Hematopoietic multipotent progenitor cell treated with erythropoietin and hydrocortisone succinate and interleukin-3 and kit ligand, for 15 days (in vitro differentiated cells): ENCODE results near the gene LDLRAP1.
A peak's percentile ranks its signal among the peaks of the same experiment; 100 is the strongest.
"Not testable (repeated sequence)": the region's sequence is repeated elsewhere in the genome, so short reads cannot be mapped to it uniquely, and the experiment has no call there.

Experiments used
- DNase-seq: peaks from one replicate; pipeline ENCODE4 v3.0.0-alpha.2; 2015; ENCODE audit warnings: low spot score

LDLRAP1 gene

DNA sequence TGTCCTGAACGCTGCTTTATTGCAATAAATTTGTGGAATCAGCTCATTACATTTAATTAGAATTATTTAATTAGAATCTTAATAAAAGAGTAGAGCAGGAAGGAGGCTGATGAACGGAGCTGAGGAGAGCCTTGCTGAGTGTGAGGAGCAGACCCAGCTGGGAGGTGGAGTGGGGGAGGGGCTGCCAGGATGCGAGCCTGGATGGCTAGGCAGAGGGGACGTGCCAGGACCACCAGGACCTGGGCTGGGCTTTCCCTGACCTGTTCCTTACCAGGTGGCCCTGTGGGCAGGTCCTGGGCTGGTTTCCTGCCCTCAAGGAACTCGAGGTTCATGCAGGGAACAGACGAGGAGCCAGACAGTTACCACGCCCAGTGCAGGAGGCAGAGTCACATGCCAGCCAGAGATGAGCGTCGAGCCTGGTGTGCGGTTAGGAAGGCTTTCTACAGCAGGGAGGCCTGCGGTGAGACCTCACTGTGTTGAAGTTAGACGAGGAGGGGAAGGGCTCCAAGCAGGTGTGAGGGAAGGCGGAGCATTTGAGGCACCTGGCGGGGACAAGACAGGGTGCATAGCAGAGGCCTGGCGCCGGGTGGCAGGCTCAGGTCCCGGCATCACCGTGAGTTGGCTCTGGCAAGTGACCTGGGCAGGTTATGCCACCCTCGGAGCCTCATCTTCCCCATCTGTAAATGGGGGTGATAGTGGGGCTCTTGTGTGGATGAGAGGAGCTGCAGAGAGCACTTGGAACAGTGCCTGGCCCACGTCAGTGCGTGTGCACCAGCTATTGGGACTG lies 33.9 kb downstream of the LDLRAP1 start:
- no peak for DNase-seq

DNA sequence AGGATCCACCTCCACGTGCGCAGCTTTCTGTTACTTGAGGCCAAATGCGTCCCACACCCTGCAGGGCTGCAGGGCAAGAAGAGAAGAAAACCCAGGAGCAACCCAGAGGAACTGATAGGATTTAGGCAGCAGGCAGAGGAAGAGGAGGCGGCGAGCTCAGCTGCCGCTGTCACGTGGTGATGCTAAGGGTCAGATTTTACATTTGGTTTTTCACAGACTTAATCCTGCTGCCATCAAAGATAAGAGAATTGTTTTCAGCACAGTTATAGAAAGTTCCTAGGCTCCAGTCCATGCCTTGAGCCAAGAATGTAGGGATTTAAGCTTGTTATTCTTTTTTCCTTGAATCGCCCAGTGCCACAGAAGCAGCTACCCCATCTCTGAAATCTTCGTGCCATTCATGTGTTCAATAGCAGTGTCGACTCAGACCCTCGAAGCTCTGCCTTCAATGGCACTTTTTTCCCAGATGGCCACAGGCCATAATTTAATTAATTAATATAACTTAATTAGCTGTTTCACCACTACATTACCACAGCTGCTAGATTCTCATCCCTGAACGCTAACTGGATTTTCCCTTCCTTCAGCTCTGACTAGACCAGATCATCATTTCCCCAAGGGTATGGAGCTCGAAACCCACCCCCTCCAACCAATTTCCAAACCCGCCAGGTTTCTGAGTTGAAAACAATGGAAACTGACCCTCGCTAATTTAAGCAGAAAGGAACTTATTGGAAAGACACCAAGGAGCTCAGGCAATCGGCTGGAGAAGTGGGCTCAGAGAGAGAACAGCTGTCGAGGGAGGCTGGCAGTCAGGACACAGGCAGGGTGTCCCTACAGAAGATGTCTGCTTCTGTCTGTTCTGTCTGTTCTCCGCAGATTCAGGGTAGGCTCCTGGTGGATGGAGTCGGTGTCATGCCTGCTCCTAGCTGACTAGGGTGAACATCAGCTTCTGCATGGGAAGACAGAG lies 36.2 kb downstream of the LDLRAP1 start:
- DNase-seq: no peak

DNA sequence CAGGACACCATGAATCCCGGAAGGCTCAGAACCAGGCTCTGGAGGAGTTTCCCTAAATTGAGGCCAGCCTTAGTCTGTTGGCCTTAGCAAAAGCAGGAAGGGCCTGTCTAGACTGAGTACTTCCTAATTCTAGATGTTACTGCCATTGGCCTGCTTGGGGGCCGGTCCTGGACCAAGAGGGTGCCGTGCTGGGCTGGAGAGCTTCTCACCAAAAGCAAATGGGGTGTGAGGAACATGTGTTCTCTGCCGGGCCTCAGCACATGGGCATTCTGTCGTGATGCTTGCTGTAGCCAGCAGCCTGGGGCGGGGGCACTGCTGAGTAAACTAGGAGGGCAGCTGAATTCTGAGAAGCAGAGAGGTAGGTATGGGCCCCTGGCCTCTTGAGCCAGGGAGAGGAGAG lies 37.5 kb downstream of the LDLRAP1 start:
- DNase-seq: no peak

DNA sequence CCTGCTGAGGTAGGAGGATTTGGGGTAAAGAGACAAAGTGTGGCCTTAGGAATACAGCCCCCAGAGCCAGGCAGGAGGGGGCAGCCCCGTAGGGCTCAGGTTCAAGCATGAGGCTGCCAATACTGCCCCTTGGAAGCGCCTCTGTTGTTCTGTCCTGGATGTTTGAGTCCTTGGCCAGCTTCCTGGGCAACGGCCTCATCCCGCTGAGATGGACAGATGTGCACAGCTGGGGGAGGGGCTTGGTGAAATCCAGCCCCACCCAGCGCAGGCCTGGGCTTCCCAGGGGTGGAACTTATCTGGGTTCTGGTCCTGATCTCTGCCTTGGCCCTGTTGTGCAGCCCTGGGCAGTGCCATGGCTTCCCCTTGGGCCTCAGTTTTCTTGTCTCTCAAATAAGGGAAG lies 38.4 kb downstream of the LDLRAP1 start:
- DNase-seq: no peak

DNA sequence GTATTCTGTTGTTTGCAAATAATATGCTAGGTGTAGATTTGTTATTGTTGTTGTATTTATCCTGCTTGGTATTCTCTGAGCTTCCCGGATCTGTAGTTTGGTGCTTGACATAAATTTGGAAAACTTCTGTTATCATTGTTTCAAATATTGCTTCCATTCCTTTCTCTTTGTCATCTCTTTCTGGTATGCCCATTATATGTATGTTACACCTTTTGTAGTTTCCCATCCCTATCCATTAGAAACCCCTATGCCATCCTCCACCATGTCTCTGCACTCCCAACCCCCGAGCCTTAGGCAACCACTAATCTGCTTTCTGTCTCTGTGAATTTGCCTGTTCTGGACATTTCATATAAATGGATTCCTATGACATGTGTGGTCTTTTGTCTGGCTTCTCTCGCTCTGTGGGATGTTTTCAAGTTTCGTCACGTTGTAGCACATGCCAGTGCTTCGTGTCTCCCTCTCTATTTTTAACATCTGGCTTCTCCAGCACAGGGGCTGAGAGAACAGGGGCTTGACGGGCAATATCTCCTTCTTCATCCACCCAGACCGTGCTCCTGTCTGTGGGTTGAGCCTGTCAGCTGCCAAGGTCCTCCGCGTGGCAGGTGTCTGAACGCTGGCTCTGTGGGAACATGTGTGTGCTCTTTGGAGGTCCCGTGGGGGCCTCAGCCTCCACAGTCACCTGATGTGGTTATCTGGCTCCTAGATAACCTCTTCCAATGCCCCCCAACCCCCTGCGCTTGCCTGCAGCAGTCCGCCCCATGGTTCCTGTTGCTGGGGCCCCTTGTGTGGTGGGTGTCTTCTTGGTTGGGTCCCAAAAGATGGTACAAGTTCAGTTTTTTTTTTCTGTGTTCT lies 40.3 kb downstream of the LDLRAP1 start:
- no peak for DNase-seq

DNA sequence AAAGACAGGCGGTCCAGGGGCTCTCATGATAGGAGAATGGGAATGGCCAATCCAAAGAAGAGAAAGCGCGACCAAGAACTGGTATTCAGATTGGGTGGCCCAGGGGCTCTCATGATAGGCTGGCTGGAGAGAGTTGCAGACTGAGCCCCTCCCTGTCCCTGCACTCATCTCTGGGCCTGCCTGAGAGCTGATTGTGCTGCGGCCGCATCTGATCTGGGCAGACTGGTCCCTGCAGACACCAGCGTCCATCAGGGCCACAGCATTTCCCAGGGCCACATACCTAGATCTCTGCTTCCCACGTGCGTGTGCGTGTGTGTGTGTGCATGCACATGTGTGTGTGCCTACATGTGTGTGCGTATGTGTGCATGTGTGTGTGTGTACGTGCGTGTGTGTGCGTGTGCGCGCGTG lies 42.8 kb downstream of the LDLRAP1 start:
- no peak for DNase-seq

DNA sequence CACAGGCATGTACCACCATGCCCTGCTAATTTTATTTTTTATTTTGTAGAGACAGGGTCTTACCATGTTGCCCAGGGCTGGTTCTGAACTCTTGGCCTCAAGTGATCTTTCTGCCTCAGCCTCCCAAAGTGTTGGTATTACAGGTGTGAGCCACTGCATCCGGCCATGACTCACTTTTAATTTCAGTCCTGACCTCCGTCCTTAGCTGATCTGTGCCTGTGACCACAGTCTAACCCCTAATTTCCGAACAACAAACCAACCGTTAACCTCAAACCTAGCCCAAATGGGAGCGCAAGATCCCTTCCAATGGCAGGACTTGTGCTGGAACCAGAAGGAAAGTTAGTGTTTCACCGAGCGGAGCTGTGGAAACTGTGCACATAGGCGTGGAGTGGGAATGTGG lies 43.9 kb downstream of the LDLRAP1 start:
- no peak for DNase-seq

DNA sequence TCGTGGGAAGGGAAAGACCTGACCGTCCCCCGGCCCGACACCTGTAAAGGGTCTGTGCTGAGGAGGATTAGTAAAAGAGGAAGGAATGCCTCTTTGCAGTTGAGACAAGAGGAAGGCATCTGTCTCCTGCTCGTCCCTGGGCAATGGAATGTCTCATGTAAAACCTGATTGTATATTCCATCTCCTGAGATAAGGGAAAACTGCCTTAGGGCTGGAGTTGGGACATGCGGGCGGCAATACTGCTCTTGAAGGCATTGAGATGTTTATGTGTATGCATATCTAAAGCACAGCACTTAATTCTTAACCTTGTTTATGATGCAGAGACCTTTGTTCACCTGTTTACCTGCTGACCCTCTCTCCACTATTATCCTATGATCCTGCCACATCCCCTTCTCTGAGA lies 44.8 kb downstream of the LDLRAP1 start:
- DNase-seq: not testable (repeated sequence)

DNA sequence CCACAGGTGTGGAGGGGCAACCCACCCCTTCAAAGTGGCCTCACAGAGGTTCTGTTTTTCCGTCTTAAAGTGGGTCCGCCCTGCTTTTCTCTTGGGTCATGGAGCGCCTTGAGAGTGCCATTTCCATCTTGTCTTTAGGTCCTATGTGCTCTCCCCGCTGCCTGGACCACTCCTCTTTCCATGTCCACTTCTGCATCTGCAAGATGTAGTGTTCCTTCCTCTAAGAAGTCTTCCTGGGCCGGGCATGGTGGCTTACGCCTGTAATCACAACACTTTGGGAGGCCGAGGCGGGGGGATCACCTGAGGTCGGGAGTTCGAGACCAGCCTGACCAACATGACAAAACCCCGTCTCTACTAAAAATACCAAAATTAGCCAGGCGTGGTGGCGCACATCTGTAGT lies 45.4 kb downstream of the LDLRAP1 start:
- DNase-seq: not testable (repeated sequence)

DNA sequence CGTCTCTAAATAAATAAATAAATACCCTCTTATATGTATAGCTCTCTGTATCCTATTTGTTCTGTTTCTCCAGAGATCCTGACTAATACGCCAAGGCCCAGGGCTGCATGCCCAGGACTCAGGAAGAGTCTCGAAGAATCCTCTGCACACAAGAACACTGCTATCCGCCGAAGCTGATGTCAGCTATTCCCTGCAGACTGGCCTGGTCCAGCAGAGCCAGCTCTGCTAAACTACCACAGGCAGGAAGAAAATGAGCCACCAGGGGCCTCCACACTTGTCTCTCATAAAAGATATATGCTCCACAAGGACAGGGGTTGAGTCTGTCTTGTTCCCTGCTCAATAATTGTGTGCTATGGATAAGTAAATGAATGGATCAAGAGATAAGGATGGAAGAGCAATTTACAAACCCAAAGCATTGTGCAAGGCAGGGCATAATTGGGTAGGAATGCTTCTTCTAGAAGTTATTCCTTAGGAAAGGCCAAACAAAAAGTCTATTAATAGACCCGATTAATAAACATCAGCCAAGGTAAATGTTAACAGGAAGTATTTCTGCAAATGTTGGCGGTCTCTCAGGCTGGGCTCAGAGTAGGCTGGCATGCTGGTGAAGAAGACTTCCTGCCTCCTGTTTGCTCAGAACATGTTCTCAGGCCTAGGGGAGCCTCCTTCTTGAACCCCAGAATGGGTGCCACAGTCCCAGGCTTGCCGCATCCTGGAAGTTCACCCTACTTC lies 46.9 kb downstream of the LDLRAP1 start:
- DNase-seq: no peak

DNA sequence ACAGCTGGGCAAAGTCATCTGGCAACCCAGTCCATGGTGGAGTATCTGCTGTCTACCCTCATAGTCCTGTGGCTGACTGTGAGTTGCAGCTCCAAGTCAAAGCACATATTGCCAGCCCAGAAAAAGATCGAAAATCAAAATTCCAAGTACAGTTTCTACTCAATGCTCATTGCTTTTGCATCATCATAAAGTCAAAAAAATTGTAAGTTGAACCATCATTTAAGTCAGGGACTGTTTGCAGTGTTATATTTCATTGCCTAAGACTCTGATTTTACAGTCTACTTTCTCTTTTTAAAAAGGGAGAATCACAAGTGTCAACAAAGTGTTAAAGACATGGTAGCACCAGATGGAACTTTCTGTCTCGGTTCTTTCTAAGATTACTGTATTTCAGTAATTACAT lies 50.5 kb downstream of the LDLRAP1 start:
- DNase-seq: no peak

DNA sequence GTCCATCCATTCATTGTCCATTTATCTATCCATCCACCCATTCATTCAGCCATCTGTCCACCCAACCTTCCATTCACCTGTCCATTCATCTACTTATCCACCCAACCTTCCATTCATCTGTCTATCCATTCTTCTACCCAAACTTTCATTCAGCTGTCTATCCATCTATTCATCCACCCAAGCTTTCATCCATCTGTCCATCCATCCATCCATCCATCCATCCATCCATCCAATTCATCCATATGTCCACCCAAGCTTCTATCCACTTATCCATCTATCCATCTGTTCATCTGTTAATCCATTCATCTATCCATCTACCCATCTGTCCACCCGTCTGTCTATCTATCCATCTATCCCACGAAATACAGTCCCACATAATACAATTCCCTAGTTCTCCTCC lies 51.6 kb downstream of the LDLRAP1 start:
- DNase-seq: no peak

DNA sequence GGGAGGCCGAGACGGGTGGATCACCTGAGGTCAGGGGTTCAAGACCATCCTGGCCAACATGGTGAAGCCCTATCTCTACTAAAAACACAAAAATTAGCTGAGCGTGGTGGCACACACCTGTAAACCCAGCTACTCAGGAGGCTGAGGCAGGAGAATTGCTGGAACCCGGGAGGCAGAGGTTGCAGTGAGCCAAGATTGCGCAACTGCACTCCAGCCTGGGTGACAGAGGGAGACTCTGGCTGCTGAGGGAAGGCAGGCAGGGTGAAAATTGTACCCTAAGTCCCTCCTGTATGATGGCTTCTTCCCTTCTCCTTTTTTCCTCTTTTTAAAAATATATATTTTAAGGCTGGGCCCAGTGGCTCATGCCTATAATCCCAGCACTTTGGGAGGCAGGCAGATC lies 53.2 kb downstream of the LDLRAP1 start:
- not testable (repeated sequence) for DNase-seq

DNA sequence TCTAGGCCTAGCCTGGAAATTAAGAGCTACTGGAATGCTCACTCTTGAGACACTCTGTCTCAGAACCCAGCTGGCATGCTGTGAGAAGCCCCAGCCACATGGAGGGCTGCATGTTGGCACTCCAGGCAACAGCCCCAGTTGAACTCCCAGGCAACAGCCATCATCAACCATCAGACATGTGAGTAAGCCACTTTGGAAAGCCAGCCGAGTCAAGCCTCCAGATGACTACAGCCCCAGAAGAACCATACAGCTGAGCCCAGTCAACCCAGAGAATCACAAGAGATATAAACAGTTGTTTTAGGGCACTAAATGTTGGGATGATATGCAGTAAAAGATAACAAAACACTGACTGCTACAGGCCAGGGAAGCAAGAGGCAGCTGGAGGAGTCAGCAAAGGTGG lies 55.5 kb downstream of the LDLRAP1 start:
- no peak for DNase-seq

DNA sequence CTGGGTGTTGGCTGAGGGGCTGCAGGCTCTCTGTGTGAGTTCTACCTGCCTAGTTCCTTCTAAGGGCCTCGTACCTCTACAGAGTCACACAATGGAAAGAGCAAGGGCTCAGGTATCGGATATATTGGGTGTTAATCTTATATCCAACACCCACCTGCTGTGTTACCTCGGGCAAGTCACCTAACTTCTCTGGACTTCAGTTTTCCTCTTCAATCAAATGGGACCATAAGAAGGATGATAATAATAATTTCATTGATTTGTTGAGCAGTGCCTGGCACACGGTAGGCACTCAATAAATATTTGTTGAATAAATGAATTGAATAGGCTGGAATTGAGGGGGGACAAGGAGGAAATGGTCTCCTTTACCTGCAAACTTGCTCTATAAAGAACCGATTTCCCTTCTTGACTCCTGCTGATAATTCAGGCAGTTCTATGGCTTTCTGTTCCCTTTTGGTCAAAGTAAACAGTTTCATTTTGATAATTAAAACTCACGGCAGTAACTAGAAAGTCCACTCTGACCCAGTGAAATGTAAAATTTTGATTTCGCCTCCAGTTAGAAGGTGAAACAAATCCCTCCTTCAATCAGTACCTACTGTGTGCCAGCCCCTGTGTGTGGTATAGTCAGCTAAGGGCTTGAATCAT lies 56.7 kb downstream of the LDLRAP1 start:
- DNase-seq: no peak

DNA sequence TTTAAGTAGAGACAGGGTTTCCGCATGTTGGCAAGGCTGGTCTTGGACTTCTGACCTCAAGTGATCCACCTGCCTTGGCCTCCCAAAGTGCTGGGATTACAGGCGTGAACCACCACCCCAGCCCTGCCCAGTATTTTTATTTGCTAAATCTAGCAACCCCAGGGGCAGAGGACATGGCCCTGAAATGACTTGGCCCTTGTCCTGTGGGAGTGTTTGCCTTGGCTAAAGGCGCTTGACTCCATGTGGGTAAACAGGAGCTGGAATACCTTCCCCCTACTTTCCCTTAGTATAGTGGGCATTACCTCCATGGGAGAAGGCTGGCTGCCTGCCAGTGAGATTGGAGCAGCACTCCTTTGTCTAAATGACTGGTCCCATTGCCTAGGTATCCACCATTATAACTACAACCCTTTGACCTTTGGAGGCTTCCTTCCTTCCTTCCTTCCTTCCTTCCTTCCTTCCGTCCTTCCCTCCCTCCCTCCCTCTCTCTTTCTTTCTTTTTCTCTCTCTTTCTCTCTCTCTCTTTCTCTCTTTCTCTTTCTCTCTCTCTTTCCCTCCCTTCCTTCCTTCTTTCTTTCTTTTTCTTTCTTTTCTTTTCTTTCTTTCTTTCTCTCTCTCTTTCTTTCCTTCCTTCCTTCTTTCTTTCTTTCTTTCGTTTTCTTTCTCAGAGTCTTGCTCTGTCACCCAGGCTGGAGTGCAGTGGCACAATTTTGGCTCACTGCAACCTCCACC lies 57.7 kb downstream of the LDLRAP1 start:
- not testable (repeated sequence) for DNase-seq

DNA sequence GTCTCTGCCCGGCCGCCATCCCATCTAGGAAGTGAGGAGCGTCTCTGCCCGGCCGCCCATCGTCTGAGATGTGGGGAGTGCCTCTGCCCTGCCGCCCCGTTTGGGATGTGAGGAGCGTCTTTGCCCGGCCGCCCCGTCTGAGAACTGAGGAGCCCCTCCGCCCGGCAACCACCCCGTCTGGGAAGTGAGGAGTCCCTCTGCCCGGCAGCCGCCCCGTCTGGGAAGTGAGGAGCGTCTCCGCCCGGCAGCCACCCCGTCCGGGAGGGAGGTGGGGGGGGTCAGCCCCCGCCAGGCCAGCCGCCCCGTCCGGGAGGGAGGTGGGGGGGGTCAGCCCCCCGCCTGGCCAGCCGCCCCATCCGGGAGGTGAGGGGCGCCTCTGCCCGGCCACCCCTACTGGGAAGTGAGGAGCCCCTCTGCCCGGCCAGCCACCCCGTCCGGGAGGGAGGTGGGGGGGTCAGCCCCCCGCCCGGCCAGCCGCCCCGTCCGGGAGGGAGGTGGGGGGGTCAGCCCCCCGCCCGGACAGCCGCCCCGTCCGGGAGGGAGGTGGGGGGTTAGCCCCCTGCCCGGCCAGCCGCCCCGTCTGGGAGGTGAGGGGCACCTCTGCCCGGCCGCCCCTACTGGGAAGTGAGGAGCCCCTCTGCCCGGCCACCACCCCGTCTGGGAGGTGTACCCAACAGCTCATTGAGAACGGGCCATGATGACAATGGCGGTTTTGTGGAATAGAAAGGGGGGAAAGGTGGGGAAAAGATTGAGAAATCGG lies 60.6 kb downstream of the LDLRAP1 start:
- DNase-seq: not testable (repeated sequence)

DNA sequence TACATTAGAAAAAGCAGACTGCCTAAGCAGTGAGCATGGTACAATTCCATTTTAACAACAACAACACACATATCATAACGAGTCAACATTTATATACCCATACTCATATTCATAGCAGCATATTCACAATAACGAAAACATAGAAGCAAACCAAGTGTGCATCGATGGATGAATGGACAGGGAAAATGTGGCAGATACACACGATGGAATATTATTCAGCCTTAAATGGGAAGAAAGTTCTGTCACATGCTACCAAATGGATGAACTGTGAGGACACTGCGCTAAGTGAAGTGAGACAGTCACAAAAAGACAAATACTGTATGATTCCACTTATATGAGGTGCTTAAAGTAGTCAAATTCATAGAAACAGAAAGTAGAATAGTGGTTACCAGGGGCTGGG lies 63.7 kb downstream of the LDLRAP1 start:
- DNase-seq: no peak

DNA sequence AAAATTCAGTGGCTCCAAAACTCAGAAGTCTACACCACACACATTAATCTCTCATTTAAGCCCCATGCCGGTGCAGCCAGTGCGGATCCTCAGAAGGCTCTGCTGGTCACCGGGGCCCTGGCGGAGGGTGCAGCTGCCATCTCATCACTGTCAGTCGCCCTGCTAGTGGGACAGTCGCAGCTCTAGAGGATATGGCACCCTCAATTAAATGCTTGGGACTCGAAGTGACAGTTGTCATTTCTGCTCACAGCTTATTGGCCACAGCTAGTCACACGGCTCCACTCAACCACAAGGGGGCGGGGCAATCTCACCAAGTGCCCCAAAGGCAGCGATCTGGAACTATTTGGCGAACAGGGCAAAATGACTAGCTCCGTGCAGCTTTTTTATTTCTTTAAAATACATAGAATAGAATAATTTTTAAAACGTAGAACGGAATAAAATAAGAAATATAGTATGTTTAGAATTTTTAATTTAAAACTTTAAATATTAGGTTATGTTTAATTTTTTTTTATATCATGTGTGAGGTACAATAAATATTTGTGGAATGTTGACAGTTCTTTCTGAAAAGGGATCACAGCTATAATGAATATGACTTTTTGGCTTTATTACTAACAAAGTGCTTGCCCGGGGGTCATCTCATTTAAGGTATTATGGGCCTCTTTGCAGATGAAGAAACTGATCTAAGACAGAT lies 65.2 kb downstream of the LDLRAP1 start:
- DNase-seq: peak; percentile 83
